Mesenchymal stem cell (in vitro differentiated cells and primary cell): Measurements from ENCODE around the gene KCNAB2.

Source experiments
- DNase-seq: peaks from one replicate; pipeline ENCODE4 v3.0.0-alpha.2; 2013
- H2AFZ ChIP-seq: one replicate; pipeline ENCODE4 v1.6.1; 2013; ENCODE audit warnings: low read depth, mild to moderate bottlenecking, control low read depth, inconsistent platforms, low read length, moderate library complexity
- H2AK5ac ChIP-seq: 2 replicates; pipeline ENCODE4 v1.6.1; 2013; ENCODE audit warnings: low read length, moderate library complexity, mild to moderate bottlenecking, inconsistent platforms; ENCODE audit not compliant: severe bottlenecking
- H2BK120ac ChIP-seq: one replicate; pipeline ENCODE4 v1.6.1; 2013; ENCODE audit warnings: low read depth, mild to moderate bottlenecking, inconsistent platforms, low read length, moderate library complexity
- H2BK12ac ChIP-seq, 2 experiments: one replicate each; pipeline ENCODE4 v1.6.1; 2013; ENCODE audit warnings: inconsistent platforms in 2 of 2, low read length in 2 of 2, mild to moderate bottlenecking in 2 of 2, moderate library complexity in 2 of 2, control low read depth in 1 of 2
- H2BK15ac ChIP-seq: one replicate; pipeline ENCODE4 v1.6.1; 2013; ENCODE audit warnings: mild to moderate bottlenecking, low read depth, inconsistent platforms; ENCODE audit not compliant: poor library complexity, severe bottlenecking
- H2BK5ac ChIP-seq: 2 replicates; pipeline ENCODE4 v1.6.1; 2013; ENCODE audit warnings: low read depth, mild to moderate bottlenecking, low read length, control low read depth, inconsistent platforms; ENCODE audit not compliant: poor library complexity, severe bottlenecking
- H3K14ac ChIP-seq, 2 experiments: one replicate each; pipeline ENCODE4 v1.6.1; 2013; ENCODE audit warnings: inconsistent platforms in 2 of 2, low read length in 2 of 2, control low read depth in 1 of 2, mild to moderate bottlenecking in 1 of 2, moderate library complexity in 1 of 2
- H3K18ac ChIP-seq, 2 experiments: one replicate each; pipeline ENCODE4 v1.6.1; 2013; ENCODE audit warnings: inconsistent platforms in 2 of 2, low read length in 2 of 2, control low read depth in 1 of 2, low read depth in 1 of 2, mild to moderate bottlenecking in 1 of 2
- H3K23ac ChIP-seq, 2 experiments: one replicate each; pipeline ENCODE4 v1.6.1; 2013; ENCODE audit warnings: inconsistent platforms in 2 of 2, low read length in 2 of 2, mild to moderate bottlenecking in 2 of 2, moderate library complexity in 2 of 2, control low read depth in 1 of 2
- H3K27ac ChIP-seq: 2 replicates; pipeline ENCODE4 v1.5.1; 2013; ENCODE audit warnings: mild to moderate bottlenecking, moderate library complexity, low read length, control low read depth, inconsistent platforms; ENCODE audit not compliant: poor library complexity, severe bottlenecking
- H3K27me3 ChIP-seq, 2 experiments: 2 replicates each; pipeline versions ENCODE4 v1.6.1 to v1.7.0; 2013; ENCODE audit warnings: low read length in 2 of 2, mild to moderate bottlenecking in 2 of 2, moderate library complexity in 2 of 2, control low read depth in 1 of 2, inconsistent platforms in 1 of 2; ENCODE audit not compliant: control insufficient read depth in 1 of 2, insufficient read depth in 1 of 2
- H3K36me3 ChIP-seq, 2 experiments: 2 replicates each; pipeline versions ENCODE4 v1.6.1 to v1.7.0; 2013; ENCODE audit warnings: low read length in 2 of 2, control low read depth in 1 of 2, inconsistent platforms in 1 of 2, low read depth in 1 of 2, mild to moderate bottlenecking in 1 of 2; ENCODE audit not compliant: insufficient read depth in 2 of 2, control insufficient read depth in 1 of 2
- H3K4ac ChIP-seq, 2 experiments: one replicate each; pipeline ENCODE4 v1.6.1; 2013; ENCODE audit warnings: inconsistent platforms in 2 of 2, low read length in 2 of 2, mild to moderate bottlenecking in 2 of 2, moderate library complexity in 2 of 2, control low read depth in 1 of 2, low read depth in 1 of 2
- H3K4me1 ChIP-seq: 2 replicates; pipeline ENCODE4 v1.6.1; 2013; ENCODE audit warnings: low read depth, low read length, control low read depth; ENCODE audit not compliant: control insufficient read depth, insufficient read depth
- H3K4me2 ChIP-seq: 2 replicates; pipeline ENCODE4 v1.6.1; 2013; ENCODE audit warnings: low read length, mild to moderate bottlenecking, inconsistent platforms; ENCODE audit not compliant: poor library complexity, severe bottlenecking
- H3K4me3 ChIP-seq, 2 experiments: 2 replicates each; pipeline versions ENCODE4 v1.5.1 to v1.7.0; 2013; ENCODE audit warnings: low read length in 2 of 2, mild to moderate bottlenecking in 2 of 2, control low read depth in 1 of 2, low read depth in 1 of 2; ENCODE audit not compliant: insufficient read depth in 1 of 2
- H3K79me1 ChIP-seq: replicated peaks from 2 replicates; pipeline ENCODE4 v1.6.1; 2013; ENCODE audit warnings: mild to moderate bottlenecking, control low read depth, low read length, inconsistent platforms; ENCODE audit not compliant: poor library complexity, severe bottlenecking
- H3K9ac ChIP-seq: 2 replicates; pipeline ENCODE4 v1.7.0; 2013; ENCODE audit warnings: mild to moderate bottlenecking, low read length, moderate library complexity
- H3K9me3 ChIP-seq: 2 replicates; pipeline ENCODE4 v1.7.0; 2013; ENCODE audit warnings: mild to moderate bottlenecking, low read length; ENCODE audit not compliant: control insufficient read depth
- H4K8ac ChIP-seq: one replicate; pipeline ENCODE4 v1.6.1; 2013; ENCODE audit warnings: inconsistent platforms, mild to moderate bottlenecking, low read length, moderate library complexity
- H4K91ac ChIP-seq: one replicate; pipeline ENCODE4 v1.6.1; 2013; ENCODE audit warnings: mild to moderate bottlenecking, low read length, inconsistent platforms
- WGBS: methylation state at CpG from one replicate; pipeline ENCODE4 v1.1.7; 2013; ENCODE audit warnings: mixed read lengths; 5-methylcytosine and 5-hydroxymethylcytosine counted together

The KCNAB2 gene

DNA sequence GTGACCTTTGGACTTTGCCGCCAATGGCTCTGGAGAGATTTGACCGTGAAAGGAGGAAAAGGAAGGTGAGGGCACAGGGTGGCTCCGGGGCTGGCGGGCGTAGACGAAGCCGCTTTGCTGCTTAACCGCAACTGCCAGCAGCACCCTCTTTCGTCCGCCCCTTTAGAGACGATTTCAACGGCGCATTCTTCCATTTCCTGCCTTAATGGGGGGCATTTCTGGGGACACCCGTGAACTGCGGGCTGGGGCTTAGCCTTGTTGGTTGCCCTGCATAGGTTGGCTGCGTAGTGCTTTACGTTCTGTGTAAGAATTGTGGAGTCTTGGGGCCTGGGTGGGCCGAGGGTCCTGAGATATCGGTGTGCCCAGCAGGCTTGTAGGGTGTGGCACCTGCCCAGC is 46.8 kb upstream of the KCNAB2 start:
- Histone ChIP-seq H3K27me3 (peaks cover 0 to 13% of the 10 kb centered on the region in 2 experiments), H3K18ac (no peak overlapping the region), H2BK15ac (no peak overlapping the region), H2AK5ac (no peak overlapping the region), H2AFZ (no peak overlapping the region), H4K91ac (no peak overlapping the region), H3K27ac (no peak overlapping the region), H2BK5ac (no peak overlapping the region), H3K4ac (no peak overlapping the region), H3K4me3 (no peak overlapping the region), H3K36me3 (peaks cover 0 to 10% of the 10 kb centered on the region in 2 experiments), H3K4me1 (peaks cover 12% of the 10 kb centered on the region), H3K4me2 (no peak overlapping the region), H3K14ac (no peak overlapping the region), H2BK12ac (no peak overlapping the region), H3K23ac (no peak overlapping the region), H4K8ac (no peak overlapping the region), H3K9ac (no peak overlapping the region), H3K9me3 (no peaks in the 10 kb centered on the region), H2BK120ac (no peak overlapping the region), H3K79me1 (peaks cover 15% of the 10 kb centered on the region)
- 92% methylated on average over 19 of the region's 19 CpGs for WGBS
- no peak for DNase-seq

DNA sequence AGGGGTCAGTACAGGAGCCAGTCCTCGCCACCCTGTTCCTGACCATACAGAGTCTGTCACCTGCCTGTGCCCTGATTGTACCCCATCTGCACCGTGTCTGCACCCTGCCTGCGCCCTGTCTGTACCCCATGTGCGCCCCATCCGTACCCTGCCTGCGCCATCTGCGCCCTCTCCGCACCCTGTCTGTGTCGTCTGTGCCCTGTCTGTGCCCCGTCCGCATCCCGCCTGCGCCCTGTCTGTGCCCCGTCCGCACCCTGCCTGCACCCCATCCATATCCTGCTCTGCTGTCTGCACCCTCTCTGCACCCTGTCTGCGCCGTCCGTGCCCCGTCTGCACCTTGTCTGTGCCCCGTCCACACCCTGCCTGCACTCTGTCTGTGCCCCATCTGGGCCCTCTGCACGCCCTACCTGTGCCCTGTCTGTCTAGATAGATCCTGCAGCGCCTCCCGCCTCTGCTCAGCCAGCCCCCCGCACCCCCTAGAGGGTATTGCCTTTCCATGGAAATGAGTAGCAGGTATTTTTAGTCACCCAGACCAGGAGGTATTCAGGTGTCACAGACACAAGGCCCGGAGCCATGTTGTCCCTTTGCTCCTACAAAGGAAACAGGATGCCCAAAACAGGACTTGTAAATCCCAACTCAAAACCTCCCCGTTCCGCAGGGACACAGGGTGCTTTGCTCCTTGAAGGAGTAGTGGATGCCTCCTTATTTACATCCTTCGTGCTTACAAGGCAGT is 45.8 kb upstream of the KCNAB2 start:
- no peak overlapping the region for H3K27ac ChIP-seq

DNA sequence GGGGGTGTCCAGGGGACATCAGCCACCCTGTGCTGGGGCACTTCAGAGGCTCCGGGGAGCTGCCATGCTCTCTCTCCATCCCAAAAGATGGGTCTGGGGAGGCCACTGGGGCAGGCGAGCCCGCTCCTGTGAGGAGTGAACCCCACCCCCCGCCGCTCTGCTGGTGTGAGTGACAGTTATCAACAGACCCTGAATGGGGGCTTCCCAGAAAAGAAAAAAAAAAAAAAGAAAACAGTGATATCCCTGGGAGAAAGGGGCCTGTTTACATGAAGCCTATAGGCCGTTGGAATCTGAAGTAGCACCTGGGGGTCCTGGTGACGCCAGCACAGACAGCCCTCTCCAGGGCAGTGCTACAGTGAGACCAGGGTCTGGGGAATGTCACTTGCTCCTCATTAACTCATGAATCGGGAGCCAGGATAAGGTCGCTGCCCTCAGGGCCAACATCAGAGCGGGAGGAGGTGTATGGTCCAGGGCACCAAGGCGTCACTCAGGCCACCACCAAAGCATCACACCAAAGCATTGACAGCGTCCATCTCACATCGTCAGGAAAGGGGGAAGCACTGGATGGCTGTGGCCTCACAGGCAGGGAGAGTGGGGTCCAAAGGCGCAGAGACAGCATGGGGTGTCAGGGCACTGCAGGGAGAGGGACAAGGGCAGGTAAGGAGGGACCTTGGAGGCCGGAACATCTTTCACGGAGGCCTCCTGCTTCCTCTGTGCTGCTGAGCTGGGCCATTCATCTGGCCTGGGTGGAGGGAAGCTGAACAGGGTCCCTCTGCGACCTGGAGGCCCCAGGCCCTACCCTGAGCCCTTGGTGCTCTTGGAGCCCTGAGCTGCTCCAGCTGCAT is 45.0 kb upstream of the KCNAB2 start:
- Histone ChIP-seq H3K4ac (no peak overlapping the region), H2BK15ac (no peak overlapping the region), H3K14ac (no peak overlapping the region), H2BK120ac (no peak overlapping the region), H2AK5ac (no peak overlapping the region), H3K4me3 (no peak overlapping the region), H3K23ac (no peak overlapping the region), H3K18ac (no peak overlapping the region), H3K27ac (no peak overlapping the region), H3K9me3 (no peaks in the 10 kb centered on the region), H3K4me1 (peaks cover 12% of the 10 kb centered on the region), H2BK5ac (no peak overlapping the region), H3K27me3 (peaks cover 0 to 14% of the 10 kb centered on the region in 2 experiments), H2AFZ (no peak overlapping the region), H3K9ac (no peak overlapping the region), H3K36me3 (peaks cover 0 to 10% of the 10 kb centered on the region in 2 experiments), H3K4me2 (no peak overlapping the region), H4K8ac (no peak overlapping the region), H3K79me1 (peaks cover 6% of the 10 kb centered on the region), H2BK12ac (no peak overlapping the region), H4K91ac (no peak overlapping the region)
- WGBS = 80% methylated on average over 17 of the region's 17 CpGs
- DNase-seq = no peak

More for the DNA sequence above, 45.8 kb upstream of the KCNAB2 start:
- H2BK5ac ChIP-seq = no peak overlapping the region
- H2BK15ac ChIP-seq = no peak overlapping the region
- H3K4ac ChIP-seq = no peak overlapping the region
- no peak overlapping the region for H2AK5ac ChIP-seq
- H2BK12ac ChIP-seq = no peak overlapping the region
- peak overlapping the region in 1 of 2 experiments; percentile 63 for H3K14ac ChIP-seq
- peaks cover 11% of the 10 kb centered on the region for H3K79me1 ChIP-seq
- H3K9ac ChIP-seq = no peak overlapping the region
- H3K18ac ChIP-seq = no peak overlapping the region
- H2AFZ ChIP-seq = no peak overlapping the region
- H3K36me3 ChIP-seq = peaks cover 0 to 10% of the 10 kb centered on the region in 2 experiments
- no peak overlapping the region for H3K4me3 ChIP-seq
- H4K91ac ChIP-seq = no peak overlapping the region
- H3K23ac ChIP-seq = no peak overlapping the region
- peaks cover 12% of the 10 kb centered on the region for H3K4me1 ChIP-seq
- 91% methylated on average over 28 of the region's 28 CpGs for WGBS
- H3K4me2 ChIP-seq = no peak overlapping the region
- no peak overlapping the region for H4K8ac ChIP-seq
- no peak overlapping the region for H2BK120ac ChIP-seq
- no peak for DNase-seq
- peaks cover 0 to 14% of the 10 kb centered on the region in 2 experiments for H3K27me3 ChIP-seq
- no peaks in the 10 kb centered on the region for H3K9me3 ChIP-seq

DNA sequence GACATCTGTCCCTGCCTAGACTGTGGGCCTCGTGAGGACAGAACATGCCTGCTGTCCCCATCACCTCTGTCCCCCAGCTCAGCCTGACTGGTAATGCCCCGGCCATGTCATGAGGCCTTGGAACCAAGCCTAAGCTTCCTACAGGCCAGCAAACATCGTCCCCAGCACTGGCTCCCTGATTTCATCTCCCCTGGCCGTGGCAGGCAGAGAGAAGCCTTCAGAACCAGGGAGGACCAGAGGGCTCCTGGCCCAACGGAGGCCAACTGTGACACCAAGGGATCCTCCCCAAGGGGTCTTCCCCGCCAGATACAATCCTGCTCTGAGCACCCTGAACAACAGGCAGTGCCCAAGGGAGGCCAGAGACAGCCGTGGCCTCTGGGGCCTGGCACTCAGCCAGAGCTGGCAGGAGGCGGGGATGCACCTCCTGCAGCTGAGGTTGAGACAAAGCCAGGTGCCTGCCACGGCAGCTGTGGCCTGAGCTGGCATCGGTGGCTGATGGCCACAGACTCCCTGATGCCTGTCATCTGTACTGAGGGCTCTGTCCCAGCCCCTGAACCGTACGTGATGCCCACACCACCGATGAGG is 43.6 kb upstream of the KCNAB2 start:
- H2AFZ ChIP-seq = no peak overlapping the region
- H2AK5ac ChIP-seq = no peak overlapping the region
- H3K4me1 ChIP-seq = peaks cover 12% of the 10 kb centered on the region
- no peaks in the 10 kb centered on the region for H3K9me3 ChIP-seq
- no peak overlapping the region for H3K4me2 ChIP-seq
- no peak overlapping the region for H2BK5ac ChIP-seq
- peaks cover 5 to 14% of the 10 kb centered on the region in 2 experiments for H3K27me3 ChIP-seq
- H3K9ac ChIP-seq = no peak overlapping the region
- H2BK120ac ChIP-seq = no peak overlapping the region
- no peak for DNase-seq
- H3K4ac ChIP-seq = no peak overlapping the region
- no peak overlapping the region for H3K23ac ChIP-seq
- no peak overlapping the region for H3K4me3 ChIP-seq
- WGBS = 87% methylated on average over 13 of the region's 13 CpGs
- H3K27ac ChIP-seq = no peak overlapping the region
- no peak overlapping the region for H3K14ac ChIP-seq
- no peak overlapping the region for H2BK15ac ChIP-seq
- peaks cover 6% of the 10 kb centered on the region for H3K79me1 ChIP-seq
- no peak overlapping the region for H4K8ac ChIP-seq
- no peak overlapping the region for H4K91ac ChIP-seq
- H2BK12ac ChIP-seq = no peak overlapping the region
- H3K18ac ChIP-seq = no peak overlapping the region
- peaks cover 0 to 4% of the 10 kb centered on the region in 2 experiments for H3K36me3 ChIP-seq
